ENCODE data around the gene PHF2. TPM values are rescaled to one million over a fixed set of nuclear protein-coding genes. Genes with fewer than 3 reads are reported as not detected.
"Not testable (repeated sequence)": the region's sequence is repeated elsewhere in the genome, so short reads cannot be mapped to it uniquely, and the experiment has no call there.

The PHF2 gene
- polyA plus RNA-seq, 4 donors, result 8.6 to 21.2 (median 12.8) TPM

GRCh38 chr9:93661591-93661990 is 85.2 kb downstream of the PHF2 start:
- H3K27ac ChIP-seq (ENCODE audit: low read depth in 1 of 3, low read length in 2 of 3), result no peak overlapping the region
- H3K27me3 ChIP-seq (ENCODE audit: control insufficient read depth in 3 of 3, insufficient read depth in 3 of 3, low read length in 3 of 3), result no peaks in the 10 kb centered on the region
- DNase-seq, result no peak
- no peak for FAIRE-seq
- no peak overlapping the region for H3K4me3 ChIP-seq (ENCODE audit: low read depth in 1 of 3, low read length in 3 of 3)
- peaks cover 4 to 80% (median 8%) of the 10 kb centered on the region in 3 donors for H3K36me3 ChIP-seq (ENCODE audit: control insufficient read depth in 3 of 3, insufficient read depth in 2 of 3, low read depth in 1 of 3, low read length in 3 of 3)
- no peaks in the 10 kb centered on the region for H3K4me1 ChIP-seq (ENCODE audit: control insufficient read depth in 3 of 3, insufficient read depth in 2 of 3, low read depth in 1 of 3, low read length in 2 of 3)
- WGBS, 3 donors, result 94 to 100% (median 97%) methylated on average over 1 of the region's 1 CpG
- H3K9me3 ChIP-seq (ENCODE audit: control insufficient read depth in 2 of 2, insufficient read depth in 1 of 2, low read depth in 1 of 2, low read length in 1 of 2), result no peaks in the 10 kb centered on the region

- Histone ChIP-seq H3K27me3 (ENCODE audit: control insufficient read depth in 3 of 3, insufficient read depth in 3 of 3, low read length in 3 of 3) (no peaks in the 10 kb centered on the region), H3K4me1 (ENCODE audit: control insufficient read depth in 3 of 3, insufficient read depth in 2 of 3, low read depth in 1 of 3, low read length in 2 of 3) (no peaks in the 10 kb centered on the region), H3K4me3 (ENCODE audit: low read depth in 1 of 3, low read length in 3 of 3) (no peak overlapping the region), H3K9me3 (ENCODE audit: control insufficient read depth in 2 of 2, insufficient read depth in 1 of 2, low read depth in 1 of 2, low read length in 1 of 2) (no peaks in the 10 kb centered on the region), H3K36me3 (ENCODE audit: control insufficient read depth in 3 of 3, insufficient read depth in 2 of 3, low read depth in 1 of 3, low read length in 3 of 3) (peaks cover 6 to 78% (median 8%) of the 10 kb centered on the region in 3 donors), H3K27ac (ENCODE audit: low read depth in 1 of 3, low read length in 2 of 3) (no peak overlapping the region)
- no peak for DNase-seq
- 87 to 99% (median 95%) methylated on average over 4 of the region's 4 CpGs for WGBS, 3 donors
- no peak for FAIRE-seq
Measured at GRCh38 chr9:93662016-93662638, 85.7 kb downstream of the PHF2 start.

GRCh38 chr9:93662952-93663572 is 86.7 kb downstream of the PHF2 start:
- WGBS, 3 donors, result 89 to 93% (median 91%) methylated on average over 9 of the region's 9 CpGs
- Histone ChIP-seq H3K27me3 (ENCODE audit: control insufficient read depth in 3 of 3, insufficient read depth in 3 of 3, low read length in 3 of 3) (no peaks in the 10 kb centered on the region), H3K9me3 (ENCODE audit: control insufficient read depth in 2 of 2, insufficient read depth in 1 of 2, low read depth in 1 of 2, low read length in 1 of 2) (no peaks in the 10 kb centered on the region), H3K36me3 (ENCODE audit: control insufficient read depth in 3 of 3, insufficient read depth in 2 of 3, low read depth in 1 of 3, low read length in 3 of 3) (peaks cover 6 to 78% (median 8%) of the 10 kb centered on the region in 3 donors), H3K4me1 (ENCODE audit: control insufficient read depth in 3 of 3, insufficient read depth in 2 of 3, low read depth in 1 of 3, low read length in 2 of 3) (no peaks in the 10 kb centered on the region), H3K4me3 (ENCODE audit: low read depth in 1 of 3, low read length in 3 of 3) (no peak overlapping the region), H3K27ac (ENCODE audit: low read depth in 1 of 3, low read length in 2 of 3) (no peak overlapping the region)
- DNase-seq, result no peak
- no peak for FAIRE-seq

- Histone ChIP-seq H3K27me3 (ENCODE audit: control insufficient read depth in 3 of 3, insufficient read depth in 3 of 3, low read length in 3 of 3) (no peaks in the 10 kb centered on the region), H3K4me1 (ENCODE audit: control insufficient read depth in 3 of 3, insufficient read depth in 2 of 3, low read depth in 1 of 3, low read length in 2 of 3) (no peaks in the 10 kb centered on the region), H3K9me3 (ENCODE audit: control insufficient read depth in 2 of 2, insufficient read depth in 1 of 2, low read depth in 1 of 2, low read length in 1 of 2) (no peaks in the 10 kb centered on the region), H3K27ac (ENCODE audit: low read depth in 1 of 3, low read length in 2 of 3) (no peak overlapping the region), H3K36me3 (ENCODE audit: control insufficient read depth in 3 of 3, insufficient read depth in 2 of 3, low read depth in 1 of 3, low read length in 3 of 3) (peaks cover 6 to 76% (median 7%) of the 10 kb centered on the region in 3 donors), H3K4me3 (ENCODE audit: low read depth in 1 of 3, low read length in 3 of 3) (no peak overlapping the region)
- WGBS, 3 donors, result 93 to 95% (median 94%) methylated on average over 16 of the region's 16 CpGs
- DNase-seq, result no peak
- FAIRE-seq, result no peak
Measured at GRCh38 chr9:93663877-93664548, 87.6 kb downstream of the PHF2 start.

- H3K4me3 ChIP-seq (ENCODE audit: low read depth in 1 of 3, low read length in 3 of 3), result no peak overlapping the region
- DNase-seq, result no peak
- H3K27ac ChIP-seq (ENCODE audit: low read depth in 1 of 3, low read length in 2 of 3), result no peak overlapping the region
- H3K4me1 ChIP-seq (ENCODE audit: control insufficient read depth in 3 of 3, insufficient read depth in 2 of 3, low read depth in 1 of 3, low read length in 2 of 3), result no peaks in the 10 kb centered on the region
- H3K9me3 ChIP-seq (ENCODE audit: control insufficient read depth in 2 of 2, insufficient read depth in 1 of 2, low read depth in 1 of 2, low read length in 1 of 2), result no peaks in the 10 kb centered on the region
- no peak for FAIRE-seq
- peaks cover 6 to 74% (median 7%) of the 10 kb centered on the region in 3 donors for H3K36me3 ChIP-seq (ENCODE audit: control insufficient read depth in 3 of 3, insufficient read depth in 2 of 3, low read depth in 1 of 3, low read length in 3 of 3)
- WGBS, 3 donors, result 92 to 96% (median 94%) methylated on average over 15 of the region's 15 CpGs
- no peaks in the 10 kb centered on the region for H3K27me3 ChIP-seq (ENCODE audit: control insufficient read depth in 3 of 3, insufficient read depth in 3 of 3, low read length in 3 of 3)
Measured at GRCh38 chr9:93664549-93665120, 88.3 kb downstream of the PHF2 start.

GRCh38 chr9:93665128-93665636 is 88.8 kb downstream of the PHF2 start:
- Histone ChIP-seq H3K4me1 (ENCODE audit: control insufficient read depth in 3 of 3, insufficient read depth in 2 of 3, low read depth in 1 of 3, low read length in 2 of 3) (no peaks in the 10 kb centered on the region), H3K27ac (ENCODE audit: low read depth in 1 of 3, low read length in 2 of 3) (no peak overlapping the region), H3K4me3 (ENCODE audit: low read depth in 1 of 3, low read length in 3 of 3) (no peak overlapping the region), H3K9me3 (ENCODE audit: control insufficient read depth in 2 of 2, insufficient read depth in 1 of 2, low read depth in 1 of 2, low read length in 1 of 2) (no peaks in the 10 kb centered on the region), H3K27me3 (ENCODE audit: control insufficient read depth in 3 of 3, insufficient read depth in 3 of 3, low read length in 3 of 3) (no peaks in the 10 kb centered on the region), H3K36me3 (ENCODE audit: control insufficient read depth in 3 of 3, insufficient read depth in 2 of 3, low read depth in 1 of 3, low read length in 3 of 3) (peaks cover 6 to 75% (median 7%) of the 10 kb centered on the region in 3 donors)
- DNase-seq (no peak), FAIRE-seq (no peak)
- WGBS, 3 donors, result 91 to 94% (median 92%) methylated on average over 9 of the region's 9 CpGs

- no peak for DNase-seq
- H3K36me3 ChIP-seq (ENCODE audit: control insufficient read depth in 3 of 3, insufficient read depth in 2 of 3, low read depth in 1 of 3, low read length in 3 of 3), result peaks cover 6 to 73% (median 7%) of the 10 kb centered on the region in 3 donors
- no peaks in the 10 kb centered on the region for H3K27me3 ChIP-seq (ENCODE audit: control insufficient read depth in 3 of 3, insufficient read depth in 3 of 3, low read length in 3 of 3)
- no peak overlapping the region for H3K4me3 ChIP-seq (ENCODE audit: low read depth in 1 of 3, low read length in 3 of 3)
- no peak overlapping the region for H3K27ac ChIP-seq (ENCODE audit: low read depth in 1 of 3, low read length in 2 of 3)
- FAIRE-seq, result no peak
- 95% methylated on average over 27 of the region's 27 CpGs for WGBS, 3 donors
- no peaks in the 10 kb centered on the region for H3K4me1 ChIP-seq (ENCODE audit: control insufficient read depth in 3 of 3, insufficient read depth in 2 of 3, low read depth in 1 of 3, low read length in 2 of 3)
- H3K9me3 ChIP-seq (ENCODE audit: control insufficient read depth in 2 of 2, insufficient read depth in 1 of 2, low read depth in 1 of 2, low read length in 1 of 2), result no peaks in the 10 kb centered on the region
Measured at GRCh38 chr9:93665637-93666438, 89.5 kb downstream of the PHF2 start.

GRCh38 chr9:93666439-93666784 is 90.0 kb downstream of the PHF2 start:
- not testable (repeated sequence) for H3K4me3 ChIP-seq (ENCODE audit: low read depth in 1 of 3, low read length in 3 of 3); H3K27ac ChIP-seq (ENCODE audit: low read depth in 1 of 3, low read length in 2 of 3); FAIRE-seq; DNase-seq; H3K9me3 ChIP-seq (ENCODE audit: control insufficient read depth in 2 of 2, insufficient read depth in 1 of 2, low read depth in 1 of 2, low read length in 1 of 2); H3K27me3 ChIP-seq (ENCODE audit: control insufficient read depth in 3 of 3, insufficient read depth in 3 of 3, low read length in 3 of 3); H3K4me1 ChIP-seq (ENCODE audit: control insufficient read depth in 3 of 3, insufficient read depth in 2 of 3, low read depth in 1 of 3, low read length in 2 of 3)
- 95 to 96% (median 95%) methylated on average over 6 of the region's 6 CpGs for WGBS, 3 donors
- peaks cover 6 to 69% (median 7%) of the 10 kb centered on the region in 3 donors for H3K36me3 ChIP-seq (ENCODE audit: control insufficient read depth in 3 of 3, insufficient read depth in 2 of 3, low read depth in 1 of 3, low read length in 3 of 3)

Data from small intestine (tissue), 7 donors.